Activated B cell treated with CpG ODN at 0.5 μM for 24 hours (primary cell): Measurements from ENCODE around the gene FAM135A. TPM values are rescaled to one million over a fixed set of nuclear protein-coding genes. Genes with fewer than 3 reads are reported as not detected.
A peak's percentile ranks its signal among the peaks of the same experiment; 100 is the strongest.
"Not testable (repeated sequence)": the region's sequence is repeated elsewhere in the genome, so short reads cannot be mapped to it uniquely, and the experiment has no call there.

Experiments used
- ATAC-seq: fragments of 200-7000 bp; cut with Tn5 transposase; one replicate; pipeline ENCODE4 v1.10.0; 2021; ENCODE audit warnings: low read depth, mild to moderate bottlenecking, moderate library complexity
- CTCF ChIA-PET: fragments of 350-600 bp; sonication (Branson Sonifier 250); formaldehyde crosslinking; loops from one replicate; lab custom pipeline; 2021; ENCODE audit warnings: antibody characterized with exemption; lab: Charles Lee
- POLR2A ChIA-PET: fragments of 350-600 bp; sonication (Branson Sonifier 250); formaldehyde crosslinking; loops from one replicate; lab custom pipeline; 2021; ENCODE audit warnings: antibody characterized with exemption; lab: Charles Lee
- DNase-seq: peaks from one replicate; pipeline ENCODE4 v3.0.0; 2022
- H3K27ac Mint-ChIP-seq: one replicate; pipeline ENCODE4 v1.8.0; 2020; ENCODE audit warnings: mixed read lengths
- H3K27me3 Mint-ChIP-seq: one replicate; pipeline ENCODE4 v1.8.0; 2021; ENCODE audit warnings: mixed read lengths
- H3K36me3 Mint-ChIP-seq: one replicate; pipeline ENCODE4 v1.8.0; 2021; ENCODE audit warnings: low read depth, mixed read lengths
- H3K4me1 Mint-ChIP-seq: one replicate; pipeline ENCODE4 v1.8.0; 2021; ENCODE audit warnings: mixed read lengths
- H3K4me3 Mint-ChIP-seq: one replicate; pipeline ENCODE4 v1.8.0; 2020; ENCODE audit warnings: mild to moderate bottlenecking, mixed read lengths
- H3K9me3 Mint-ChIP-seq: one replicate; pipeline ENCODE4 v1.8.0; 2020; ENCODE audit warnings: mixed read lengths
- CTCF ChIP-seq: fragments of 200-600 bp; IDR thresholded peaks from one replicate; pipeline ENCODE4 v1.8.0; 2022; ENCODE audit warnings: antibody characterized with exemption, mild to moderate bottlenecking
- intact Hi-C: fragments of 100-400 bp; cut with micrococcal nuclease; formaldehyde crosslinking; loops from one replicate; pipeline ENCODE4 v1.15.1; 2024
- total RNA-seq: library from RNA; stranded (reverse); gene quantifications from 2 replicates; pipeline ENCODE4 v1.2.3, GENCODE V29; 2022

Gene FAM135A
- total RNA-seq, 1 donor from 2014 or later: 18.2 TPM

GRCh38 chr6:70557998-70558397, 144.7 kb downstream of the FAM135A start:
- Mint-ChIP-seq H3K4me1 (no peaks in the 10 kb centered on the region), H3K27me3 (no peaks in the 10 kb centered on the region), H3K36me3 (peaks cover 3% of the 10 kb centered on the region), H3K4me3 (no peak overlapping the region), H3K27ac (no peak overlapping the region), H3K9me3 (no peaks in the 10 kb centered on the region)
- CTCF ChIA-PET: no interaction called here
- no peak for DNase-seq
- POLR2A ChIA-PET: no interaction called here
- no peak for ATAC-seq
- no peak for TF ChIP-seq CTCF
- intact Hi-C loops: no loop called here

- H3K4me3 Mint-ChIP-seq, CTCF ChIA-PET, ATAC-seq, DNase-seq, POLR2A ChIA-PET, intact Hi-C loops, H3K27ac Mint-ChIP-seq, H3K9me3 Mint-ChIP-seq, H3K27me3 Mint-ChIP-seq, H3K36me3 Mint-ChIP-seq: not testable (repeated sequence)
- peaks cover 11% of the 10 kb centered on the region for H3K4me1 Mint-ChIP-seq
Observed at GRCh38 chr6:70562401-70562800, 149.1 kb downstream of the FAM135A start.

- TF ChIP-seq CTCF: no peak
- H3K27me3 Mint-ChIP-seq: no peaks in the 10 kb centered on the region
- POLR2A ChIA-PET: no interaction called here
Observed at GRCh38 chr6:70563530-70563929, 150.2 kb downstream of the FAM135A start.

GRCh38 chr6:70566751-70567382, 153.6 kb downstream of the FAM135A start, which contains the start of gene SDHAF4:
Gene SDHAF4 (plus strand): TSS chr6:70566930. CDS start chr6:70566941, 11 bp downstream.
- Mint-ChIP-seq H3K27ac (peak within 1 kb of the TSS; percentile 89), H3K4me1 (peaks cover 15% of the 10 kb centered on the region), H3K36me3 (no peaks in the 10 kb centered on the region), H3K9me3 (no peaks in the 10 kb centered on the region), H3K4me3 (peak within 1 kb of the TSS; percentile 86), H3K27me3 (no peaks in the 10 kb centered on the region)
- DNase-seq (peak; percentile 93), ATAC-seq (peak; percentile 99)
- no peak for TF ChIP-seq CTCF
- intact Hi-C loops: loop anchor here (1.0 kb wide), 2 partner anchors 101 to 154 kb away; partner anchors contain the start of gene FAM135A
- POLR2A ChIA-PET: interaction anchor here (0.8 to 1.7 kb wide), 5 partner anchors 9 to 293 kb away, joined by 3 to 17 read pairs (median 4); partner anchors contain the start of genes FAM135A and SMAP1
- CTCF ChIA-PET: interaction anchor here (0.7 to 1.7 kb wide), 6 partner anchors 10 to 141 kb away, joined by 3 to 6 read pairs (median 3); partner anchors contain the start of gene SMAP1

More at GRCh38 chr6:70563530-70563929, 150.2 kb downstream of the FAM135A start:
- no peaks in the 10 kb centered on the region for H3K9me3 Mint-ChIP-seq
- ATAC-seq: no peak
- H3K4me1 Mint-ChIP-seq: peaks cover 15% of the 10 kb centered on the region
- intact Hi-C loops: no loop called here
- peaks cover 1% of the 10 kb centered on the region for H3K36me3 Mint-ChIP-seq
- no peak overlapping the region for H3K4me3 Mint-ChIP-seq
- DNase-seq: no peak
- no peak overlapping the region for H3K27ac Mint-ChIP-seq
- CTCF ChIA-PET: no interaction called here

GRCh38 chr6:70574643-70575042, 161.3 kb downstream of the FAM135A start:
- Mint-ChIP-seq H3K9me3 (no peaks in the 10 kb centered on the region), H3K36me3 (peaks cover 3% of the 10 kb centered on the region), H3K4me1 (no peaks in the 10 kb centered on the region), H3K27ac (no peak overlapping the region), H3K4me3 (no peak overlapping the region), H3K27me3 (no peaks in the 10 kb centered on the region)
- TF ChIP-seq CTCF: no peak
- ATAC-seq (no peak), DNase-seq (no peak)
- ChIA-PET POLR2A (no interaction called here), CTCF (no interaction called here)
- intact Hi-C loops: no loop called here
